Common myeloid progenitor, CD34-positive (primary cell): ENCODE results near the gene ADPRHL1.

ENCODE experiments used
- CTCF ChIA-PET: fragments of 350-600 bp; sonication (Branson Sonifier 250); formaldehyde crosslinking; loops from one replicate; lab custom pipeline; 2021; ENCODE audit warnings: antibody characterized with exemption; lab: Charles Lee
- POLR2A ChIA-PET: fragments of 350-600 bp; sonication (Branson Sonifier 250); formaldehyde crosslinking; loops from one replicate; lab custom pipeline; 2021; ENCODE audit warnings: antibody characterized with exemption; lab: Charles Lee
- DNase-seq, 3 donors: peaks; one replicate each; pipeline versions ENCODE4 v3.0.0 to v3.0.0-alpha.2; 2013
- H3K27ac ChIP-seq, 2 experiments: 1 replicate in 1 of 2; 2 replicates in 1 of 2; pipeline ENCODE4 v1.7.0; 2013; ENCODE audit warnings: inconsistent platforms in 2 of 2, low read length in 2 of 2, mild to moderate bottlenecking in 2 of 2, low read depth in 1 of 2, moderate library complexity in 1 of 2; ENCODE audit not compliant: severe bottlenecking in 2 of 2, insufficient read depth in 1 of 2, poor library complexity in 1 of 2
- H3K27me3 ChIP-seq, 5 experiments: replicated peaks in 2 of 5; 1 replicate in 3 of 5; 2 replicates in 2 of 5; pipeline versions ENCODE4 v1.6.1 to v1.7.0; 2013; ENCODE audit warnings: low read length in 4 of 5, mild to moderate bottlenecking in 2 of 5, moderate library complexity in 2 of 5, inconsistent platforms in 1 of 5; ENCODE audit not compliant: insufficient read depth in 5 of 5, control insufficient read depth in 4 of 5
- H3K36me3 ChIP-seq, 4 experiments: 1 replicate in 2 of 4; 2 replicates in 2 of 4; pipeline versions ENCODE4 v1.6.1 to v1.7.0; 2013; ENCODE audit warnings: low read length in 3 of 4, control low read depth in 1 of 4, mild to moderate bottlenecking in 1 of 4; ENCODE audit not compliant: control insufficient read depth in 4 of 4, insufficient read depth in 4 of 4
- H3K4me1 ChIP-seq, 4 experiments: 1 replicate in 3 of 4; 2 replicates in 1 of 4; pipeline versions ENCODE4 v1.6.1 to v1.7.1; 2013; ENCODE audit warnings: low read length in 3 of 4, mild to moderate bottlenecking in 3 of 4, control low read depth in 1 of 4, inconsistent platforms in 1 of 4, moderate library complexity in 1 of 4; ENCODE audit not compliant: control insufficient read depth in 4 of 4, insufficient read depth in 4 of 4; ENCODE audit errors: control extremely low read depth in 1 of 4
- H3K4me3 ChIP-seq, 7 experiments: 1 replicate in 4 of 7; 2 replicates in 3 of 7; pipeline versions ENCODE4 v1.5.1 to v1.7.0; 2013; ENCODE audit warnings: mild to moderate bottlenecking in 7 of 7, low read length in 6 of 7, moderate library complexity in 6 of 7, inconsistent platforms in 2 of 7, low read depth in 2 of 7, control low read depth in 1 of 7; ENCODE audit not compliant: insufficient read depth in 4 of 7, control insufficient read depth in 1 of 7; ENCODE audit errors: extremely low read depth in 1 of 7
- H3K9me3 ChIP-seq, 5 experiments: 1 replicate in 4 of 5; 2 replicates in 1 of 5; pipeline versions ENCODE4 v1.6.1 to v1.7.1; 2013; ENCODE audit warnings: low read length in 4 of 5, mild to moderate bottlenecking in 2 of 5, inconsistent platforms in 1 of 5, low read depth in 1 of 5, moderate library complexity in 1 of 5; ENCODE audit not compliant: control insufficient read depth in 4 of 5, insufficient read depth in 2 of 5; ENCODE audit errors: control extremely low read depth in 1 of 5
- WGBS: methylation state at CpG from one replicate; pipeline ENCODE4 v1.1.5; 2013; ENCODE audit not compliant: insufficient coverage; 5-methylcytosine and 5-hydroxymethylcytosine counted together

The ADPRHL1 gene

GRCh38 chr13:113489549-113490495, 36.5 kb upstream of the ADPRHL1 start:
- 12% methylated on average over 47 of the region's 54 CpGs for WGBS
- Histone ChIP-seq H3K4me1 (peaks cover 13 to 46% (median 37%) of the 10 kb centered on the region in 4 experiments), H3K27me3 (peaks cover 0 to 6% (median 0%) of the 10 kb centered on the region in 5 experiments), H3K27ac (no peak overlapping the region), H3K4me3 (peak overlapping the region; percentile 77 to 87 (median 80)), H3K9me3 (no peaks in the 10 kb centered on the region), H3K36me3 (peaks cover 0 to 15% (median under 1%) of the 10 kb centered on the region in 4 experiments)
- CTCF ChIA-PET: interaction anchor here (1.1 to 1.7 kb wide), 5 partner anchors 14 to 72 kb away, joined by 3 to 6 read pairs (median 6); no protein-coding TSS in a partner anchor
- POLR2A ChIA-PET: no interaction called here
- DNase-seq: peak in 2 of 3 donors; percentile 37 to 45

- CTCF ChIA-PET: interaction anchor here (1.1 to 1.7 kb wide), 5 partner anchors 15 to 73 kb away, joined by 3 to 6 read pairs (median 6); no protein-coding TSS in a partner anchor
- Histone ChIP-seq H3K27ac (no peak overlapping the region), H3K4me1 (peaks cover 13 to 46% (median 37%) of the 10 kb centered on the region in 4 experiments)
These were observed 35.9 kb upstream of the ADPRHL1 start for GRCh38 chr13:113489171-113489548.

DNA sequence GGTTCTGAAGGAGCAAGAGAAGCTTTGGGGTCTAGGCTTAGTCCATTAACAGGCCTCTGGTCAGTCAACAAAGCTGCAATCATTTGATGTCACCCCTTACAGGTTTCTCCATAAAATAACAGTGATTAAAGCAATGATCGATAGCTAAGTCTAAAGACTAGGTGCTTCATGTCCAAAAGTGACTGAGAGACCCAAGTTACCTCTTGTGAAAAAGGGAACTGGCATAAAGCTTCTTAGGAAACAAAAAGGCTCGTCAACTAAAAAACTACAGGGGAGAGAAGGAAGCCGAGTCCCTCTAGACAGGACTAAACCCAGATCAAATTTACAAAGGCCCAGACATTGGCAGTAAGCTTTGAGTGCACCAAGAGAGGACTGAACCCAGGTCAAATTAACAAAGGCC, 35.0 kb upstream of the ADPRHL1 start:
- WGBS: 75% methylated on average over 3 of the region's 3 CpGs
- peaks cover 10 to 40% (median 31%) of the 10 kb centered on the region in 4 experiments for H3K4me1 ChIP-seq
- ChIA-PET CTCF (interaction anchor here (1.1 to 1.7 kb wide), 3 partner anchors 14 to 30 kb away, joined by 3 to 6 read pairs (median 6); no protein-coding TSS in a partner anchor), POLR2A (no interaction called here)
- H3K9me3 ChIP-seq: no peaks in the 10 kb centered on the region
- H3K36me3 ChIP-seq: peaks cover 0 to 18% (median 0%) of the 10 kb centered on the region in 4 experiments
- H3K27me3 ChIP-seq: peaks cover 0 to 6% (median 0%) of the 10 kb centered on the region in 5 experiments
- H3K27ac ChIP-seq: no peak overlapping the region
- DNase-seq: peak in 1 of 3 donors; percentile 13
- no peak overlapping the region for H3K4me3 ChIP-seq

More at GRCh38 chr13:113489171-113489548, 35.9 kb upstream of the ADPRHL1 start:
- peak overlapping the region in 4 of 7 experiments; percentile 78 to 86 (median 80) for H3K4me3 ChIP-seq
- DNase-seq: no peak
- POLR2A ChIA-PET: no interaction called here
- no peaks in the 10 kb centered on the region for H3K9me3 ChIP-seq
- WGBS: 87% methylated on average over 5 of the region's 8 CpGs
- H3K27me3 ChIP-seq: peaks cover 0 to 6% (median 0%) of the 10 kb centered on the region in 5 experiments
- peaks cover 0 to 11% (median under 1%) of the 10 kb centered on the region in 4 experiments for H3K36me3 ChIP-seq

GRCh38 chr13:113486698-113487097, 33.4 kb upstream of the ADPRHL1 start:
- ChIA-PET CTCF (interaction anchor here (0.5 kb wide), 1 partner anchor 118 kb away, joined by 3 read pairs; no protein-coding TSS in a partner anchor), POLR2A (no interaction called here)
- H3K36me3 ChIP-seq: peaks cover 0 to 20% (median 0%) of the 10 kb centered on the region in 4 experiments
- WGBS: 100% methylated on average over 1 of the region's 4 CpGs
- peaks cover 3 to 25% (median 20%) of the 10 kb centered on the region in 4 experiments for H3K4me1 ChIP-seq
- DNase-seq: no peak
- peaks cover 0 to 6% (median 0%) of the 10 kb centered on the region in 5 experiments for H3K27me3 ChIP-seq
- H3K4me3 ChIP-seq: no peak overlapping the region
- no peaks in the 10 kb centered on the region for H3K9me3 ChIP-seq
- no peak overlapping the region for H3K27ac ChIP-seq

DNA sequence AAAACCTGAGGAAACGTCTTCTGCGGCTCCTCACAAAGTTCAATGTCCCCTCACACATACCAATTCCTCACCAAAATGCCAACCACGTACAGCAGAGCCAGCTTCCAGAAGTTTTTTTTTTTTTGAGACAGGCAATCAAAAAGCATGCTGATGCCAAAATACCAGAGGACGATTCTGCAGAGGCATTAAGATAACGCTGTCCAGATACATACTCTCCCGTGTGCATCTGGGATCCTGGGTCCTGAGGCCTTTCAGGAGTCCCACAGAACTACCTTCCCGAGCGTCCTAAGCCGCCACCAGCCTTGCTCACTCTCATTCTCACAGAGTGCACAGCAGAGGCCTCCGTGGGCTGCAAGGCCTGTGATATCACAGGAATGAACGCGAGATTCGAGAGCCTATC, 32.3 kb upstream of the ADPRHL1 start:
- 96% methylated on average over 9 of the region's 13 CpGs for whole genome bisulfite sequencing
- DNase-seq: no peak
- Histone ChIP-seq H3K4me3 (no peak overlapping the region), H3K4me1 (peaks cover 3 to 20% (median 14%) of the 10 kb centered on the region in 4 experiments), H3K9me3 (no peaks in the 10 kb centered on the region), H3K27me3 (peaks cover 0 to 6% (median 0%) of the 10 kb centered on the region in 5 experiments), H3K27ac (no peak overlapping the region), H3K36me3 (peaks cover 0 to 20% (median 0%) of the 10 kb centered on the region in 4 experiments)
- ChIA-PET CTCF (no interaction called here), POLR2A (no interaction called here)

- WGBS: 96% methylated on average over 36 of the region's 36 CpGs
- POLR2A ChIA-PET: no interaction called here
- Histone ChIP-seq H3K4me3 (no peak overlapping the region), H3K4me1 (peaks cover 0 to 7% (median 5%) of the 10 kb centered on the region in 4 experiments), H3K27ac (no peak overlapping the region), H3K36me3 (peaks cover 8 to 32% (median 10%) of the 10 kb centered on the region in 4 experiments), H3K27me3 (no peaks in the 10 kb centered on the region), H3K9me3 (no peaks in the 10 kb centered on the region)
- CTCF ChIA-PET: interaction anchor here (0.7 to 1.4 kb wide), 3 partner anchors 9 to 79 kb away, joined by 3 to 4 read pairs (median 4); no protein-coding TSS in a partner anchor
- DNase-seq: no peak
These were observed 30.4 kb upstream of the ADPRHL1 start for GRCh38 chr13:113483504-113484293.
